H1 (cell line): Measurements from ENCODE around the gene RNF182. TPM values are rescaled to one million over a fixed set of nuclear protein-coding genes. Genes with fewer than 3 reads are reported as not detected.

ENCODE experiments used
- CTCF ChIA-PET: fragments of 300-600 bp; sonication (Branson Sonifier 250); formaldehyde crosslinking; loops from one replicate; lab custom pipeline; 2021; ENCODE audit not compliant: partially characterized antibody; lab: Charles Lee
- POLR2A ChIA-PET: fragments of 300-600 bp; sonication (Branson Sonifier 250); formaldehyde crosslinking; loops from one replicate; lab custom pipeline; 2021; ENCODE audit warnings: inconsistent platforms; ENCODE audit not compliant: partially characterized antibody; lab: Charles Lee
- DNase-seq, 2 experiments: peaks; one replicate each; pipeline versions ENCODE4 v3.0.0 to v3.0.0-alpha.2; 2010 to 2022; ENCODE audit warnings: low spot score in 2 of 2, low read depth in 1 of 2, mixed read lengths in 1 of 2
- FAIRE-seq: peaks from 2 replicates; lab custom pipeline; 2011; peaks lifted over from hg19 to GRCh38; lab: Jason Lieb, UNC
- H2AFZ ChIP-seq: 2 replicates; pipeline ENCODE4 v1.8.1; 2012; ENCODE audit warnings: low read length, inconsistent platforms
- H2AK5ac ChIP-seq: 2 replicates; pipeline ENCODE4 v1.6.1; 2013; ENCODE audit warnings: low read depth, low read length
- H2BK120ac ChIP-seq: replicated peaks from 2 replicates; pipeline ENCODE3; 2013; ENCODE audit warnings: low read depth, low read length, inconsistent platforms
- H2BK12ac ChIP-seq: 2 replicates; pipeline ENCODE4 v1.6.1; 2013; ENCODE audit warnings: low read depth, low read length
- H2BK15ac ChIP-seq: 2 replicates; pipeline ENCODE4 v1.6.1; 2013; ENCODE audit warnings: low read length
- H2BK20ac ChIP-seq: 2 replicates; pipeline ENCODE4 v1.6.1; 2013; ENCODE audit warnings: low read length
- H2BK5ac ChIP-seq: 2 replicates; pipeline ENCODE4 v1.6.1; 2013; ENCODE audit warnings: low read depth, low read length
- H3K14ac ChIP-seq: 2 replicates; pipeline ENCODE4 v1.6.1; 2013; ENCODE audit warnings: inconsistent platforms; ENCODE audit not compliant: insufficient read length
- H3K18ac ChIP-seq: 2 replicates; pipeline ENCODE4 v1.6.1; 2013; ENCODE audit warnings: low read length; ENCODE audit errors: extremely low read depth
- H3K23ac ChIP-seq: 2 replicates; pipeline ENCODE4 v1.6.1; 2013; ENCODE audit warnings: inconsistent platforms; ENCODE audit not compliant: insufficient read length
- H3K23me2 ChIP-seq: 2 replicates; pipeline ENCODE4 v1.6.1; 2013; ENCODE audit warnings: low read depth, low read length
- H3K27ac ChIP-seq: 2 replicates; pipeline ENCODE4 v1.6.1; 2011; ENCODE audit warnings: low read depth, low read length, inconsistent platforms
- H3K27me3 ChIP-seq, 4 experiments: replicated peaks in 1 of 4; 1 replicate in 1 of 4; 2 replicates in 3 of 4; pipeline versions ENCODE4 v1.6.1 to v1.8.1; 2011 to 2013; ENCODE audit warnings: low read length in 3 of 4, mild to moderate bottlenecking in 3 of 4, inconsistent platforms in 2 of 4, mixed read lengths in 2 of 4, moderate library complexity in 1 of 4; ENCODE audit not compliant: control insufficient read depth in 3 of 4, insufficient read depth in 3 of 4; ENCODE audit errors: extremely low read depth in 1 of 4
- H3K36me3 ChIP-seq, 4 experiments: 2 replicates each; pipeline versions ENCODE4 v1.6.1 to v1.8.1; 2011 to 2013; ENCODE audit warnings: mild to moderate bottlenecking in 4 of 4, low read length in 3 of 4, moderate library complexity in 2 of 4, control low read depth in 1 of 4, inconsistent platforms in 1 of 4; ENCODE audit not compliant: insufficient read depth in 4 of 4, control insufficient read depth in 2 of 4
- H3K4ac ChIP-seq: replicated peaks from 2 replicates; pipeline ENCODE3; 2013; ENCODE audit warnings: low read length, low read depth, mixed read lengths, inconsistent platforms; ENCODE audit not compliant: insufficient read length
- H3K4me1 ChIP-seq, 4 experiments: replicated peaks in 1 of 4; 1 replicate in 1 of 4; 2 replicates in 3 of 4; pipeline versions ENCODE4 v1.6.1 to v1.8.1; 2011 to 2013; ENCODE audit warnings: low read length in 3 of 4, inconsistent platforms in 2 of 4, mixed read lengths in 1 of 4; ENCODE audit not compliant: insufficient read depth in 4 of 4, control insufficient read depth in 3 of 4
- H3K4me2 ChIP-seq, 2 experiments: 2 replicates each; pipeline versions ENCODE4 v1.6.1 to v1.8.1; 2011 to 2013; ENCODE audit warnings: low read depth in 2 of 2, low read length in 2 of 2, control low read depth in 1 of 2, inconsistent platforms in 1 of 2, mild to moderate bottlenecking in 1 of 2; ENCODE audit not compliant: insufficient read depth in 1 of 2
- H3K4me3 ChIP-seq, 4 experiments: fragments of 200-600, 300-600 bp in 1 of 4; sonication (generic), shearing (Covaris generic), sonication (Bioruptor Twin) in 1 of 4; 2 replicates each; pipeline versions ENCODE4 v1.5.1 to v1.8.1; 2011 to 2016; ENCODE audit warnings: low read length in 4 of 4, low read depth in 3 of 4, control low read depth in 2 of 4, inconsistent platforms in 2 of 4, mild to moderate bottlenecking in 2 of 4, mixed read lengths in 1 of 4, moderate library complexity in 1 of 4; ENCODE audit not compliant: insufficient read depth in 2 of 4; ENCODE audit errors: extremely low read depth in 1 of 4
- H3K56ac ChIP-seq: replicated peaks from 2 replicates; pipeline ENCODE3; 2013; ENCODE audit warnings: low read depth, mild to moderate bottlenecking, mixed read lengths, low read length, inconsistent platforms; ENCODE audit not compliant: insufficient read length
- H3K79me1 ChIP-seq: 2 replicates; pipeline ENCODE4 v1.6.1; 2013; ENCODE audit warnings: low read depth, low read length, control low read depth
- H3K79me2 ChIP-seq, 2 experiments: 2 replicates each; pipeline versions ENCODE4 v1.6.1 to v1.8.1; 2012 to 2013; ENCODE audit warnings: low read length in 2 of 2, mild to moderate bottlenecking in 2 of 2, inconsistent platforms in 1 of 2; ENCODE audit not compliant: insufficient read depth in 2 of 2, control insufficient read depth in 1 of 2
- H3K9ac ChIP-seq, 4 experiments: replicated peaks in 1 of 4; 1 replicate in 1 of 4; 2 replicates in 3 of 4; pipeline versions ENCODE4 v1.6.1 to v1.8.1; 2011 to 2013; ENCODE audit warnings: low read depth in 3 of 4, low read length in 3 of 4, control low read depth in 2 of 4, mild to moderate bottlenecking in 2 of 4, moderate library complexity in 2 of 4, inconsistent platforms in 1 of 4; ENCODE audit errors: extremely low read depth in 1 of 4
- H3K9me3 ChIP-seq, 2 experiments: 2 replicates each; pipeline versions ENCODE4 v1.6.1 to v1.8.1; 2012 to 2013; ENCODE audit warnings: mild to moderate bottlenecking in 2 of 2, moderate library complexity in 2 of 2, control low read depth in 1 of 2, inconsistent platforms in 1 of 2, low read depth in 1 of 2, low read length in 1 of 2, mixed read lengths in 1 of 2; ENCODE audit not compliant: insufficient read depth in 2 of 2
- H4K20me1 ChIP-seq, 2 experiments: replicated peaks in 1 of 2; 2 replicates each; pipeline versions ENCODE3 to v1.8.1; 2011 to 2013; ENCODE audit warnings: inconsistent platforms in 2 of 2, low read length in 2 of 2, mild to moderate bottlenecking in 1 of 2; ENCODE audit not compliant: insufficient read depth in 2 of 2, control insufficient read depth in 1 of 2
- H4K5ac ChIP-seq: 2 replicates; pipeline ENCODE4 v1.6.1; 2013; ENCODE audit warnings: low read length, low read depth, mixed read lengths, inconsistent platforms; ENCODE audit not compliant: insufficient read length
- H4K8ac ChIP-seq: 2 replicates; pipeline ENCODE4 v1.8.0; 2013; ENCODE audit warnings: mild to moderate bottlenecking, moderate library complexity, low read length, inconsistent platforms; ENCODE audit not compliant: insufficient read depth; ENCODE audit errors: extremely low read depth
- H4K91ac ChIP-seq: replicated peaks from 2 replicates; pipeline ENCODE3; 2013; ENCODE audit warnings: low read length, mixed read lengths, inconsistent platforms; ENCODE audit not compliant: insufficient read length
- CREB1 ChIP-seq: IDR thresholded peaks from 2 replicates; pipeline ENCODE4 v1.6.1; 2012; ENCODE audit warnings: inconsistent platforms
- YY1 ChIP-seq: IDR thresholded peaks from 2 replicates; pipeline ENCODE4 v1.6.1; 2011; ENCODE audit warnings: low read depth, mild to moderate bottlenecking, low read length
- WGBS, 2 experiments: shearing (Covaris generic) in 1 of 2; methylation state at CpG; one replicate each; pipeline versions ENCODE4 v1.1.6 to v1.1.7; 2013 to 2015; ENCODE audit warnings: low lambda C conversion rate in 2 of 2, mixed read lengths in 2 of 2, inconsistent platforms in 1 of 2, low coverage in 1 of 2, missing lambda C conversion rate in 1 of 2; ENCODE audit not compliant: insufficient replicate concordance in 2 of 2, insufficient coverage in 1 of 2, insufficient read length in 1 of 2; ENCODE audit errors: extremely low coverage in 1 of 2, missing lambda C conversion rate in 1 of 2; 5-methylcytosine and 5-hydroxymethylcytosine counted together
- polyA plus RNA-seq, 7 experiments: library from polyadenylated mRNA; depleted of rRNA in 3 of 7; stranded (reverse) in 5 of 7; unstranded in 2 of 7; fragments of >200 nt in 5 of 7; fragments of 200-250 nt in 2 of 7; gene quantifications; 1 replicate in 5 of 7; 2 replicates in 1 of 7; 4 replicates in 1 of 7; pipeline versions ENCODE4 v1.2.1 to v1.2.3, GENCODE V29; 2011 to 2013; ENCODE audit warnings: missing spikeins in 2 of 7, mixed read lengths in 2 of 7
- total RNA-seq: library from RNA; stranded (reverse); fragmentation: NEBNext Ultra II Directional; extraction: Animal tissue kit (Norgen Biotek cat#: 25700); gene quantifications from 2 replicates; pipeline ENCODE4 v1.2.1, GENCODE V29; 2021

The RNF182 gene
- total and polyA plus RNA-seq, 2 of the 8 experiments (the other 6 are each of a cell fraction or from before 2014, with no cell fraction given): 6.2 to 10.7 TPM

- no peak for FAIRE-seq
- H3K4me2 ChIP-seq: no peak overlapping the region
These were observed 11.3 kb upstream of the RNF182 start for GRCh38 chr6:13913226-13914001.

More at GRCh38 chr6:13913226-13914001, 11.3 kb upstream of the RNF182 start:
- Histone ChIP-seq H3K4me1 (peaks cover 0 to 20% (median 4%) of the 10 kb centered on the region in 4 experiments; a peak in 2 of 7 replicates), H2AFZ (0 out of 2 replicates have a peak overlapping the region, but pooled peaks have one; percentile 41), H3K23ac (no peak overlapping the region), H2AK5ac (no peak overlapping the region), H3K23me2 (no peaks in the 10 kb centered on the region), H4K91ac (no peak overlapping the region), H3K9ac (no peak overlapping the region), H4K5ac (no peak overlapping the region), H4K8ac (no peak overlapping the region), H2BK5ac (no peak overlapping the region), H3K9me3 (no peaks in the 10 kb centered on the region), H3K56ac (no peak overlapping the region), H2BK120ac (no peak overlapping the region), H2BK15ac (no peak overlapping the region), H3K27me3 (no peaks in the 10 kb centered on the region), H4K20me1 (no peaks in the 10 kb centered on the region), H3K36me3 (no peaks in the 10 kb centered on the region), H3K18ac (no peak overlapping the region), H3K14ac (no peak overlapping the region), H2BK12ac (no peak overlapping the region), H3K79me1 (no peaks in the 10 kb centered on the region), H3K79me2 (no peaks in the 10 kb centered on the region), H3K27ac (no peak overlapping the region), H3K4ac (no peak overlapping the region), H3K4me3 (no peak overlapping the region), H2BK20ac (no peak overlapping the region)
- CTCF ChIA-PET: interaction anchor here (0.8 to 10.2 kb wide), 15 partner anchors 10 to 269 kb away, joined by 3 to 193 read pairs (median 4); no protein-coding TSS in a partner anchor
- 0 out of 2 replicates have a peak, but pooled peaks have one; percentile 6 for TF ChIP-seq YY1
- TF ChIP-seq CREB1: no peak
- 90% methylated on average over 8 of the region's 8 CpGs; no CpG with 5 or more reads in 1 of the 2 experiments for WGBS, 2 experiments
- POLR2A ChIA-PET: interaction anchor here (1.8 to 2.7 kb wide), 2 partner anchors 11 kb away, joined by 5 to 15 read pairs; partner anchors contain the start of gene RNF182
- no peak for DNase-seq
